ENCODE measurements around the gene PIGU. TPM values are rescaled to one million over a fixed set of nuclear protein-coding genes. Genes with fewer than 3 reads are reported as not detected.
"Not testable (repeated sequence)": the region's sequence is repeated elsewhere in the genome, so short reads cannot be mapped to it uniquely, and the experiment has no call there.

PIGU gene
- total RNA-seq, 2 experiments from 2014 or later = 21.1 to 28.2 TPM

- H3K27ac Mint-ChIP-seq = no peak overlapping the region
- H3K4me3 Mint-ChIP-seq = no peak overlapping the region
- no peaks in the 10 kb centered on the region for H3K9me3 Mint-ChIP-seq (ENCODE audit: low read depth)
- H3K36me3 Mint-ChIP-seq (ENCODE audit: low read depth) = peaks cover 23% of the 10 kb centered on the region
- DNase-seq (no peak), ATAC-seq (no peak)
- peaks cover 3% of the 10 kb centered on the region for H3K4me1 Mint-ChIP-seq
- ChIA-PET CTCF (interaction anchor here (0.6 to 2.6 kb wide), 4 partner anchors 9 to 364 kb away, joined by 3 to 14 read pairs (median 5); no protein-coding TSS in a partner anchor), POLR2A (no interaction called here)
- intact Hi-C loops (cut with DNase I, micrococcal nuclease) = no loop called here
- H3K27me3 Mint-ChIP-seq = no peaks in the 10 kb centered on the region
Observed at GRCh38 chr20:34529742-34530141, 147.2 kb downstream of the PIGU start.

DNA sequence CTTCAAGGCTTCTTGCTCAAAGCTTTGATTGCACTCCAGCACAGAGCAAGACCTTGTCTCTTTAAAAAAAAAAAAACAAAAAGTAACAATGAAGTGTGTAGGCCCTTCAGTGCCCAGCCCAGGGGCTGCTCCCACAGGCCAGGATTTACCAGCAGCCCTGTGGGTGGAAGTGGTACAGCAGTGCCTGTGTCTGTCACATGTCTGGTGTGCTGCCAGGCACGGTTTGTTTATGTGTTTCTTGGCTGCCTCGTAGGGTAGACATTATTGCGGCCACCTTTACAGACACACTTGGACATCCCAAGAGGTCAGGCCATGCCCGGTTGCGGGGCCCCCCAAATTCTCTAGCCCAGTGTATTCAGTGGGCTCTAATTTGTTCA, 148.0 kb downstream of the PIGU start:
- ATAC-seq = no peak
- intact Hi-C loops (cut with DNase I, micrococcal nuclease) = no loop called here
- H3K27me3 Mint-ChIP-seq = no peaks in the 10 kb centered on the region
- H3K36me3 Mint-ChIP-seq (ENCODE audit: low read depth) = peaks cover 19% of the 10 kb centered on the region
- no peak overlapping the region for H3K27ac Mint-ChIP-seq
- CTCF ChIA-PET = no interaction called here
- no peaks in the 10 kb centered on the region for H3K9me3 Mint-ChIP-seq (ENCODE audit: low read depth)
- no peak for DNase-seq
- H3K4me3 Mint-ChIP-seq = no peak overlapping the region
- peaks cover 3% of the 10 kb centered on the region for H3K4me1 Mint-ChIP-seq
- POLR2A ChIA-PET = no interaction called here

DNA sequence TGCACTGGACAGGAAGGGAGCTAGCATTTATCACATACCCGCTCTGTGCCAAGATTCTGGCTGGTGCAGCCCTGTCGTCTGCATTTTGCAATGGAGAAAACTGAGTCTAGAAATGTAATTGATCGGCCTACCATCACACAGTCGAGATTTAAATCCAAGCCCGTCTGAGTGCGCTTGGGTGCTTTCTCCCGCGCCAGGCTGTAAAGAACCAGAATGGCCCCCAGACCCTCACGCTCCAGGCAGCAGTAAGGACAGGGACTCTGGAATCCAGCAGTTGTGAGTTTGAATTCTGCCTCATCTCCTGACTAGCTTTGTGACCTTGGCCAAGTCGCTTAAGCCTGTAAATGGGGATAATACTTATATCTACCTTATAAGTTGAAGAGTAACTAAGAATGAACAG, 149.9 kb downstream of the PIGU start:
- no peak for DNase-seq
- ATAC-seq = no peak
- Mint-ChIP-seq H3K36me3 (ENCODE audit: low read depth) (peaks cover 24% of the 10 kb centered on the region), H3K4me3 (no peak overlapping the region), H3K27ac (no peak overlapping the region), H3K4me1 (peaks cover 19% of the 10 kb centered on the region), H3K27me3 (no peaks in the 10 kb centered on the region), H3K9me3 (ENCODE audit: low read depth) (no peaks in the 10 kb centered on the region)
- ChIA-PET CTCF (interaction anchor here (0.7 to 1.7 kb wide), 4 partner anchors 10 to 398 kb away, joined by 3 to 9 read pairs (median 4); partner anchors contain the start of gene DYNLRB1), POLR2A (no interaction called here)
- intact Hi-C loops (cut with DNase I, micrococcal nuclease) = no loop called here

- DNase-seq (no peak), ATAC-seq (no peak)
- Mint-ChIP-seq H3K27ac (no peak overlapping the region), H3K9me3 (ENCODE audit: low read depth) (no peaks in the 10 kb centered on the region), H3K36me3 (ENCODE audit: low read depth) (peaks cover 27% of the 10 kb centered on the region), H3K4me1 (peaks cover 25% of the 10 kb centered on the region), H3K4me3 (no peak overlapping the region), H3K27me3 (no peaks in the 10 kb centered on the region)
- intact Hi-C loops (cut with DNase I, micrococcal nuclease) = no loop called here
- POLR2A ChIA-PET = no interaction called here
- CTCF ChIA-PET = interaction anchor here (0.7 to 1.7 kb wide), 5 partner anchors 10 to 397 kb away, joined by 3 to 9 read pairs (median 4); partner anchors contain the start of gene DYNLRB1
Observed at GRCh38 chr20:34526466-34526865, 150.4 kb downstream of the PIGU start.

- ChIA-PET CTCF (interaction anchor here (0.6 to 1.7 kb wide), 5 partner anchors 10 to 928 kb away, joined by 3 to 9 read pairs (median 4); partner anchors contain the start of gene DYNLRB1), POLR2A (no interaction called here)
- Mint-ChIP-seq H3K27me3 (no peaks in the 10 kb centered on the region), H3K4me3 (no peak overlapping the region), H3K9me3 (ENCODE audit: low read depth) (no peaks in the 10 kb centered on the region), H3K27ac (no peak overlapping the region), H3K36me3 (ENCODE audit: low read depth) (peaks cover 27% of the 10 kb centered on the region), H3K4me1 (peaks cover 28% of the 10 kb centered on the region)
- ATAC-seq = no peak
- intact Hi-C loops (cut with DNase I, micrococcal nuclease) = no loop called here
- no peak for DNase-seq
Observed at GRCh38 chr20:34525709-34526416, 151.0 kb downstream of the PIGU start.

DNA sequence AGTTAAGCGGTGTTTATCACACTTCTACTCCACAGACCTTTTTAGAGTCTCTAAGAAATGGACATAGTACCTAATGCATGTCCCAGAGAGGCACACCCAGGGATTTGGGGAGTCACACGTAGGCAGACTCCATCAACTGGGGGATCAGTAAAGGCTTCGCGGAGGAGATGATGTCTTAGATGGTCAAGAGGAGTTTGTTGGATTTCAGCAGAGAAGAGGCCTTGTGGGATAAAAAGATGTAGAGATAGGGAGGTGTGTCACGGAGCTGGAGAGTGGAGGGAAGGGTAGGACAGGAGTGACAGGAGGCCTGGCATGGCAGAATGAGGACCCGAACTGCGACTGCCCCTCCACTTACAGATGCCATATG, 151.6 kb downstream of the PIGU start:
- Mint-ChIP-seq H3K27ac (no peak overlapping the region), H3K9me3 (ENCODE audit: low read depth) (no peaks in the 10 kb centered on the region), H3K27me3 (no peaks in the 10 kb centered on the region), H3K4me1 (peaks cover 28% of the 10 kb centered on the region), H3K4me3 (no peak overlapping the region), H3K36me3 (ENCODE audit: low read depth) (peaks cover 27% of the 10 kb centered on the region)
- DNase-seq (no peak), ATAC-seq (no peak)
- intact Hi-C loops (cut with DNase I, micrococcal nuclease) = no loop called here
- CTCF ChIA-PET = interaction anchor here (0.6 to 1.5 kb wide), 3 partner anchors 13 to 929 kb away, joined by 3 to 4 read pairs (median 4); no protein-coding TSS in a partner anchor
- POLR2A ChIA-PET = no interaction called here

- DNase-seq (no peak), ATAC-seq (no peak)
- ChIA-PET CTCF (interaction anchor here (0.7 to 3.0 kb wide), 4 partner anchors 34 to 212 kb away, joined by 3 to 66 read pairs (median 4); partner anchors contain the start of gene MAP1LC3A), POLR2A (no interaction called here)
- no peak overlapping the region for H3K27ac Mint-ChIP-seq
- H3K27me3 Mint-ChIP-seq = no peaks in the 10 kb centered on the region
- H3K9me3 Mint-ChIP-seq (ENCODE audit: low read depth) = no peaks in the 10 kb centered on the region
- peaks cover 29% of the 10 kb centered on the region for H3K36me3 Mint-ChIP-seq (ENCODE audit: low read depth)
- peaks cover 32% of the 10 kb centered on the region for H3K4me1 Mint-ChIP-seq
- intact Hi-C loops (cut with DNase I, micrococcal nuclease) = no loop called here
- no peak overlapping the region for H3K4me3 Mint-ChIP-seq
Observed at GRCh38 chr20:34524426-34524825, 152.5 kb downstream of the PIGU start.

DNA sequence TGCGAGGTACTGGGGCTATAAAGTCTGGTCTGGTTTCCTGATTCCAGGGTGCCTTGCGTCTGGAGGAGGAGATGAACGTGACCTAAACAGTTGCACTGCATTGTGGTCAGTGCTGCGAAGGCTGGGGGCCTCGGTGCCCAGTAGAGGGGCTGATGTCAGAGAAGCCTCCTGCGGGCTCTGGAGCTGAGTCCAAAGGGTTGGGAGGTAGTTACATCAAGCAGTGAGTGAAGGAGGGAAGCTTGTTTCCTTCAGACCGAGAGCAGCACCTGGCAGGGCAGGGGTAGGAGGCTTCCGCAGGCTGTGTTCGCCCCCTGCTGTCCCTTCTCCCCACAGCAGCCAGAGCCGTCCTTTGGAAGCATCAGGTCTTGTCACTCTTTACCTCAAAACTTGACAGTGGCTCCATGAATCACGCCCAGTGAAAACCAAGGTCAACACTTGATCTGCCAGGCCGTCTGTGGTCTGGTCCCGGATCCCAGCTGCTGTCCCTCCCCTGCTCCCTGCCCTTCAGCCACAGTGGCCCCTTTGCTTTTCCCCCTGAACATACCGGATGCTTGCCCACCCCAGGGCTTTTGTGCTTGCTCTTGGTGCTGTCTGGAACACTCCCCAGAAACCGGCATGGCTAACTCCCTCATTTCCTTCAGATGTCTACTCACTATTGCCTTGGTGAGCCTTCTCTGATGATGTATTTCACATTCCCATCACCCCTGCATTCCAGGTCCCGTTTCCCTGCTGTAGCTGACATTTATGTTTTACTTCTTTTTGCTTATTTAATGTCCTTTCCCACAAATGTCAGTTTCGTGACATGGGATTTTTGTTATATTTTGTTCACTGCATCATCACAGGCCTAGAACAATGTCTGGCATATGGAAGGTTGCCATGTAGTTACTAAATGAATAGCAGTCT, 153.7 kb downstream of the PIGU start:
- peaks cover 40% of the 10 kb centered on the region for H3K4me1 Mint-ChIP-seq
- H3K27me3 Mint-ChIP-seq = no peaks in the 10 kb centered on the region
- POLR2A ChIA-PET = interaction anchor here (0.9 kb wide), 1 partner anchor 211 kb away, joined by 3 read pairs; no protein-coding TSS in a partner anchor
- H3K36me3 Mint-ChIP-seq (ENCODE audit: low read depth) = peaks cover 29% of the 10 kb centered on the region
- peak; percentile 78 for DNase-seq
- H3K9me3 Mint-ChIP-seq (ENCODE audit: low read depth) = no peaks in the 10 kb centered on the region
- intact Hi-C loops (cut with DNase I, micrococcal nuclease) = loop anchor here (1.0 kb wide), 1 partner anchor 211 kb away; no protein-coding TSS in a partner anchor
- no peak overlapping the region for H3K4me3 Mint-ChIP-seq
- ATAC-seq = peak; percentile 83
- H3K27ac Mint-ChIP-seq = peak overlapping the region; percentile 35
- CTCF ChIA-PET = interaction anchor here (0.6 to 3.0 kb wide), 13 partner anchors 14 to 405 kb away, joined by 3 to 66 read pairs (median 3); partner anchors contain the start of genes AHCY and MAP1LC3A

GRCh38 chr20:34519841-34520240, 157.1 kb downstream of the PIGU start:
- intact Hi-C loops (cut with DNase I, micrococcal nuclease) = loop anchor here (5.0 kb wide), 3 partner anchors 187 to 1432 kb away; partner anchors contain the start of genes EIF2S2 (in 1 of the 2) and SCAND1 (in 1 of the 2)
- H3K27ac Mint-ChIP-seq; DNase-seq; ATAC-seq; H3K4me3 Mint-ChIP-seq; H3K9me3 Mint-ChIP-seq (ENCODE audit: low read depth); H3K27me3 Mint-ChIP-seq; POLR2A ChIA-PET: not testable (repeated sequence)
- peaks cover 47% of the 10 kb centered on the region for H3K4me1 Mint-ChIP-seq
- CTCF ChIA-PET = interaction anchor here (0.7 to 7.8 kb wide), 2 partner anchors 208 to 336 kb away, joined by 3 to 82 read pairs; no protein-coding TSS in a partner anchor
- peaks cover 15% of the 10 kb centered on the region for H3K36me3 Mint-ChIP-seq (ENCODE audit: low read depth)

DNA sequence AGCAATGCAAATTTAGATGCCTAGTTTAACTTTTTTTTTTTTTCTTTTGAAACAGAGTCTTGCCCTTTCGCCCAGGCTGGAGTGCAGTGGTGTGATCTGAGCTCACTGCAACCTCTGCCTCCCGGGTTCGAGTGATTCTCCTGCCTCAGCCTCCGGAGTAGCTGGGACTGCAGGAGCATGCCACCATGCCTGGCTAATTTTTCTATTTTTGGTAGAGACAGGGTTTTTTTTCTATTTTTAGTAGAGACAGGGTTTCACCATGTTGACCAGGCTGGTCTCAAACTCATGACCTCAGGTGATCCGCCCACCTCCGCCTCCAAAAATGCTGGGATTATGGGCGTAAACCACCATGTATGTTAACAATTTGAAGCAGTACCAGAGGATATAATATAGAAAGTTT, 158.0 kb downstream of the PIGU start:
- ATAC-seq; DNase-seq; POLR2A ChIA-PET; H3K27ac Mint-ChIP-seq; H3K4me3 Mint-ChIP-seq; H3K9me3 Mint-ChIP-seq (ENCODE audit: low read depth); H3K27me3 Mint-ChIP-seq: not testable (repeated sequence)
- peaks cover 17% of the 10 kb centered on the region for H3K36me3 Mint-ChIP-seq (ENCODE audit: low read depth)
- CTCF ChIA-PET = interaction anchor here (7.8 kb wide), 1 partner anchor 207 kb away, joined by 82 read pairs; no protein-coding TSS in a partner anchor
- intact Hi-C loops (cut with DNase I, micrococcal nuclease) = loop anchor here (5.0 kb wide), 3 partner anchors 188 to 1433 kb away; partner anchors contain the start of genes EIF2S2 (in 1 of the 2) and SCAND1 (in 1 of the 2)
- peaks cover 50% of the 10 kb centered on the region for H3K4me1 Mint-ChIP-seq

GRCh38 chr20:34517114-34517505, 159.8 kb downstream of the PIGU start:
- Mint-ChIP-seq H3K27me3 (no peaks in the 10 kb centered on the region), H3K27ac (peak overlapping the region; percentile 98), H3K4me3 (peak overlapping the region; percentile 97), H3K4me1 (peaks cover 41% of the 10 kb centered on the region), H3K36me3 (ENCODE audit: low read depth) (peaks cover 13% of the 10 kb centered on the region), H3K9me3 (ENCODE audit: low read depth) (no peaks in the 10 kb centered on the region)
- CTCF ChIA-PET = interaction anchor here (0.7 to 7.8 kb wide), 8 partner anchors 22 to 286 kb away, joined by 3 to 82 read pairs (median 4); partner anchors contain the start of gene TP53INP2
- no peak for DNase-seq
- no peak for ATAC-seq
- intact Hi-C loops (cut with DNase I, micrococcal nuclease) = loop anchor here (2.0 to 5.0 kb wide), 6 partner anchors 64 to 1435 kb away; partner anchors contain the start of genes ACSS2 (in 1 of the 2), EDEM2 (in 1 of the 2), EIF2S2 (in 1 of the 2) and SCAND1 (in 1 of the 2)
- POLR2A ChIA-PET = interaction anchor here (1.1 to 2.4 kb wide), 3 partner anchors 154 to 215 kb away, joined by 3 to 9 read pairs (median 8); partner anchors contain the start of gene ITCH

All from activated CD4-positive, alpha-beta T cell treated with anti-CD3 and anti-CD28 coated beads for 36 hours (primary cell).